ENCODE results near the gene FAF1. TPM values are rescaled to one million over a fixed set of nuclear protein-coding genes. Genes with fewer than 3 reads are reported as not detected.

The FAF1 gene
- total and polyA plus RNA-seq, 9 donors, result 23.1 to 76.0 (median 57.1) TPM

GRCh38 chr1:50566405-50566804 lies 393.7 kb downstream of the FAF1 start:
- intact Hi-C loops (cut with DNase I), result no loop called here
- WGBS, 3 donors, result 95 to 99% (median 97%) methylated on average over 2 of the region's 2 CpGs

GRCh38 chr1:50564417-50564816 lies 395.6 kb downstream of the FAF1 start:
- no peaks in the 10 kb centered on the region for H3K36me3 ChIP-seq
- intact Hi-C loops (cut with DNase I), result no loop called here
- TF ChIP-seq EP300 (IDR thresholded peaks at IDR 0.05), result no peak
- TF ChIP-seq CTCF (IDR thresholded peaks at IDR 0.05), result no peak
- no peak for TF ChIP-seq POLR2A (IDR thresholded peaks at IDR 0.05)

More at GRCh38 chr1:50566405-50566804, 393.7 kb downstream of the FAF1 start:
- H3K27me3 ChIP-seq, result no peaks in the 10 kb centered on the region
- H3K36me3 ChIP-seq, result no peaks in the 10 kb centered on the region
- H3K4me3 ChIP-seq, result no peak overlapping the region
- H3K27ac ChIP-seq, result no peak overlapping the region
- no peak for DNase-seq
- no peaks in the 10 kb centered on the region for H3K4me1 ChIP-seq (ENCODE audit: insufficient read depth)
- TF ChIP-seq POLR2A (IDR thresholded peaks at IDR 0.05) (no peak), CTCF (IDR thresholded peaks at IDR 0.05) (no peak), EP300 (IDR thresholded peaks at IDR 0.05) (no peak)
- no peaks in the 10 kb centered on the region for H3K9me3 ChIP-seq

GRCh38 chr1:50562106-50562505 lies 398.0 kb downstream of the FAF1 start:
- H3K36me3 ChIP-seq, result no peaks in the 10 kb centered on the region
- H3K4me1 ChIP-seq (ENCODE audit: insufficient read depth), result no peaks in the 10 kb centered on the region
- no peaks in the 10 kb centered on the region for H3K27me3 ChIP-seq
- 94 to 98% (median 96%) methylated on average over 1 of the region's 1 CpG for WGBS, 3 donors
- intact Hi-C loops (cut with DNase I), result no loop called here
- TF ChIP-seq EP300 (IDR thresholded peaks at IDR 0.05) (no peak), POLR2A (IDR thresholded peaks at IDR 0.05) (no peak), CTCF (IDR thresholded peaks at IDR 0.05) (no peak)
- H3K4me3 ChIP-seq, result no peak overlapping the region
- DNase-seq, result no peak
- no peaks in the 10 kb centered on the region for H3K9me3 ChIP-seq
- H3K27ac ChIP-seq, result no peak overlapping the region

More at GRCh38 chr1:50564417-50564816, 395.6 kb downstream of the FAF1 start:
- no peak for DNase-seq
- 89 to 96% (median 95%) methylated on average over 1 of the region's 1 CpG for WGBS, 3 donors
- Histone ChIP-seq H3K27me3 (no peaks in the 10 kb centered on the region), H3K4me1 (ENCODE audit: insufficient read depth) (no peaks in the 10 kb centered on the region), H3K9me3 (no peaks in the 10 kb centered on the region), H3K4me3 (no peak overlapping the region), H3K27ac (no peak overlapping the region)

GRCh38 chr1:50559421-50559820 lies 400.6 kb downstream of the FAF1 start:
- 80 to 97% (median 96%) methylated on average over 3 of the region's 3 CpGs for whole genome bisulfite sequencing, 3 donors
- intact Hi-C loops (cut with DNase I), result no loop called here

More at GRCh38 chr1:50559421-50559820, 400.6 kb downstream of the FAF1 start:
- H3K27ac ChIP-seq, result no peak overlapping the region
- H3K9me3 ChIP-seq, result no peaks in the 10 kb centered on the region
- TF ChIP-seq POLR2A (IDR thresholded peaks at IDR 0.05) (no peak), CTCF (IDR thresholded peaks at IDR 0.05) (no peak), EP300 (IDR thresholded peaks at IDR 0.05) (no peak)
- no peaks in the 10 kb centered on the region for H3K36me3 ChIP-seq
- no peaks in the 10 kb centered on the region for H3K4me1 ChIP-seq (ENCODE audit: insufficient read depth)
- no peaks in the 10 kb centered on the region for H3K27me3 ChIP-seq
- H3K4me3 ChIP-seq, result no peak overlapping the region
- no peak for DNase-seq

Data from ovary (tissue), 9 donors.